Stimulated activated CD4-positive, alpha-beta T cell treated with anti-CD3 and anti-CD28 coated beads, Interleukin-15, amount 100 ng/mL, for 1 hour (primary cell): ENCODE data around the gene OPN4.

Experiments used
- DNase-seq, 2 donors: peaks; one replicate each; pipeline ENCODE4 v3.0.0-alpha.2; 2020; ENCODE audit warnings: low read depth in 1 of 2, low spot score in 1 of 2

OPN4 gene

GRCh38 chr10:86698207-86698940 lies 44.0 kb downstream of the OPN4 start:
- DNase-seq: no peak

GRCh38 chr10:86699125-86699524 lies 44.8 kb downstream of the OPN4 start:
- DNase-seq: no peak

GRCh38 chr10:86699541-86699940 lies 45.2 kb downstream of the OPN4 start:
- no peak for DNase-seq

GRCh38 chr10:86699991-86700840 lies 45.9 kb downstream of the OPN4 start:
- no peak for DNase-seq

DNA sequence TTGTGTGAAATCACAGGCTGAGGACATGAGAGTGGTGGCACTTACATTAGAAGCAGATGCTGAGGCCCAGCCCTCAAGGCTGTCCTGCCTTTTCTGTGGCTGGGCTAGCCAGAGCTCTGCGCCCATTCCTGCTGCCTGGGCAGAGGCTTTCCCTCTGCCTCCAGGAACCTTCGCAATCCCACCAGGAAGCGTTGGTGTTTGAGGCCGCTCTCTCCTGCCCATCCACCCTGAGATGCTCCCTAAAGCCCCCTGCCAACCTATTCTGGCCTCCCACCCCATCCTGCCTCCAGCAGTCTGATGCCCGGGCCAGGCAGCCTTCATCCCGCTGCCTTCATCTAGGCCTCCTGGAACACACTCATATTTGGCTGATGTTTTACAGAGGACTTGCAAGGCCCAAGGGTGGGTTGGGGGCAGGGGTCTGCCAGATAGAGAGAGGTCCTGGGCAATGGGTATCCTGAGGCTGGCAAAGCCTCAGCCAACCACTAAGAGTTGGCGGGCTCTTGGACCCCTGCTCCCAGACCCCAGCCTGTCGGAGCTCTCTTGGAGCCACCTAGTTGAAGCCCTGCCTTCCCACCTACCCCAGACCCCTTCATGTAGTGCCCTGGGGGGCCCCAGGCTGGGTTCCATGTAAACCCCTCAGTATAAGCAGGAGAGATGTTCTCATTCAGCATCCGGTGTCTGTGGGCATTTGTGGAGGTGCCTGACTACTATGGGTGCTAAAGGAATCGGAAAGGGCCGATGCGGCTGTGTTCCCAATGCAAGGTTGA lies 46.7 kb downstream of the OPN4 start:
- DNase-seq: no peak

DNA sequence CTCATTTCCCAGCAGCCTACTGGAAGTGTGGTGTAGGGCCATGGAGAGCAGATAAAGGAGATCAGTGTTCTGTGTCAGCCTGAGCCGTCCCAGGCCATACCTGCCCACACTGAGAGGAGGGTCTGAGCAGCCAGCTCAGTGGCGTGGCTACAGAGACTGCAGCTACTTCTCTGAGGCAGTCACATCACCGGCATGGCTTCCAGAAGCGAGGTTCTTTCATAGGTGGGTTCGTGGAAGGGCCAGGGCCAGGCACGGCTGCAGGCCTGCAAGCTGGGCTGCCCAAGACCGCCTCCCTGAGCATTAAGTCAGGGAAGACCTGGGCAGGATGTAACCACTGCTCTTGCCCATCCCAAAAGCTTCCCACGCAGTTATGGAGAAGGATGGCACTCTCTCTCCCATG lies 48.8 kb downstream of the OPN4 start:
- no peak for DNase-seq

- no peak for DNase-seq
Measured at GRCh38 chr10:86705139-86705538, 50.8 kb downstream of the OPN4 start.

- no peak for DNase-seq
Measured at GRCh38 chr10:86705905-86706304, 51.6 kb downstream of the OPN4 start.

GRCh38 chr10:86706401-86706841 lies 52.1 kb downstream of the OPN4 start:
- DNase-seq: no peak

DNA sequence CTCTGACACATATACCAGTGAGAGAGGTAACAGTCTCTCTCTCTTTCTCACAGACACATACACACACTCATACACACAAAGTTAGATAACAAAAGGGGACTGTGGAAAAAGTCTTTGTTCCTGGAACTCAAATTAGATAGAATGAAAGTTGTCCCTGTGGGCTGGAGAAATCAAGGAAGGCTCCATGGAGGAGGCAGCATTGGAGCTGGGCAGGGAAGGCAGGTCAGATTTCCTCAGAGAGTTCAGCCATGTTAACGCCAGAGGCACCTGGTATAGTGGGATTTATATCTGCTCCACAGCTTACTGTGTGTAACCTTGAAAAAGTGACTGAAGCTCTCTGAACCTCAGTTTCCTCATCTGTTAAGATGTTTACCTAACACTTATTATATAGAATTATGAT lies 52.6 kb downstream of the OPN4 start:
- DNase-seq: no peak

DNA sequence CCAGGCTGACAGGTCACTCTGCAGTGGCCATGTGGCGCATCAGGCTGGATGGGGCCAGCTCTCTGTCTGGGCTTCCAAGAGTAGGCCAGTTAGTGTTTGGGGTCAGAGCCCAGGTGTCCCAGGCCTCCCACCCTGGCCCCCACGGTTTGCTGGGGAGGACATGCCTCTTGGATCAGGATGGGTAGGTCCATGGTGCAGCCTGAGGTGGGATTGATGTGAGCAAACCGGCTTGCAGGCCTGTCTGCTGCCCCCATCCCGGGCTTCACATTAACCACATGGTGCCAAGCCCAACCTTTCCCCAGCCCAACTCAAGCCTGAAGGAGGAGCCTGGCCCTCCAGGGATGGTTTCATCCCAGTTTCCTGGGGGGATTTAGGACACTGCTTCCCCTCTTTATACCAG lies 53.2 kb downstream of the OPN4 start:
- DNase-seq: no peak

DNA sequence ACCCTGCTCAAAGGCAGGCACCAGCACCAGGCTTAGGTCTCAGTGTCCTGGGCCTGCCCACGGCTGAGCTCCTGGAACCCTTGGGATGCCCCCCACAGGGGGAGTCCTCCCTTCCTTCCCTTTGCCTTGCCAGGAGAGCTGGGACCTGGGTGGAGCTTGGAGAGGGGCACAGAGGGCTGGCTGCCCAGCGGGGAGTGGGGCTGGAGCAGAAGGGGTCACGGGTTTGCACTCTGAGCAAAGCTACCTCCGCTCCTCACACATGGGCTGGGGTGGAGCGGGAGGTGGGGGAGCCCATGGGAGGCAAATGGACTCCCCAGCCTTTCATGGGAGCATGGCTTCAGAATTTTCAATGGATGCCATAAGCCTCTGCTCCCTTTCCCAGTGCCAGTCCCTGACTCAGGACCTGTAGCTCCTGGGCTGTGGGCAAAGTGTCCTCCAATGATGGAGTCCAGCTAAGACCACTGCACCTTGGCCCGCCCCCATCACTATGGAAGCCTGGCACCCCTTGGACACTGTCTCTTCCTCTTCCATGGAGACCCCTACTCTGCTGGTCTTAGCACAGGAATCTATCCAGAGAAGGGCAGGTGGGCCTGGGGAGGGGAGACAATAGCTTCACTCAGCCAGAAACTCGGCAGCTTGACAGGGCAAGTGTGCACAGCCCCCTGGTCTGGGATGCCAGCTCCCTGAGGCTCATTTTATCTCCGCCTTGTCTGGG lies 53.9 kb downstream of the OPN4 start:
- no peak for DNase-seq

DNA sequence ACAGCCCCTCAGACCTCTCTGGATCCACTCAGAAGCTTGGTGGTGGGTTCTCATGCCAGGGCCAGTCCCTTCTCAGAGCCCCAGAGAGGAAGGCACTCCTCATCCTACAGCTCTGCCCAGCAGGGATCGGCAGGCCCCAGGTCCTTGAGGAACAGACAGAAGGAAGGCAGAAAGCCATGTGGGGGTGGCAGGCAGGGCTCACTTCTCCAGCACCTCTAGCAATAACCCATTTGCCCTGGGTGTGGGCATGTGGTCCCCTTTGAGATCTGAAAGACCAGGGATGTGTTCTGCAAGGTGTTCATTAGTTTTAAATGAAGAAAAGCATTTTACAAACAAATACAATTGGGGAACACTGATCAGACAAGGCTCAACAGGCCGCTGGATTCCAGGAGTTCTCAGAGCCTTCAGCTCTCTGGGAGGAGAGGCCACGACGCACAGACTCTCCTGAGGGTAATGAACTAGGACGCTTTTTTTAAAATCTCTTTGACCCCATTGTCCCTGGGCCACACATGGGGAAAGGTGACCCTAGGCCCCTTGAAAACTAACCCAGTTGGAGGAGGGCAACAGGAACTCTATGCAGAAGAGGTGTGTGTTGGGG lies 54.5 kb downstream of the OPN4 start:
- no peak for DNase-seq

DNA sequence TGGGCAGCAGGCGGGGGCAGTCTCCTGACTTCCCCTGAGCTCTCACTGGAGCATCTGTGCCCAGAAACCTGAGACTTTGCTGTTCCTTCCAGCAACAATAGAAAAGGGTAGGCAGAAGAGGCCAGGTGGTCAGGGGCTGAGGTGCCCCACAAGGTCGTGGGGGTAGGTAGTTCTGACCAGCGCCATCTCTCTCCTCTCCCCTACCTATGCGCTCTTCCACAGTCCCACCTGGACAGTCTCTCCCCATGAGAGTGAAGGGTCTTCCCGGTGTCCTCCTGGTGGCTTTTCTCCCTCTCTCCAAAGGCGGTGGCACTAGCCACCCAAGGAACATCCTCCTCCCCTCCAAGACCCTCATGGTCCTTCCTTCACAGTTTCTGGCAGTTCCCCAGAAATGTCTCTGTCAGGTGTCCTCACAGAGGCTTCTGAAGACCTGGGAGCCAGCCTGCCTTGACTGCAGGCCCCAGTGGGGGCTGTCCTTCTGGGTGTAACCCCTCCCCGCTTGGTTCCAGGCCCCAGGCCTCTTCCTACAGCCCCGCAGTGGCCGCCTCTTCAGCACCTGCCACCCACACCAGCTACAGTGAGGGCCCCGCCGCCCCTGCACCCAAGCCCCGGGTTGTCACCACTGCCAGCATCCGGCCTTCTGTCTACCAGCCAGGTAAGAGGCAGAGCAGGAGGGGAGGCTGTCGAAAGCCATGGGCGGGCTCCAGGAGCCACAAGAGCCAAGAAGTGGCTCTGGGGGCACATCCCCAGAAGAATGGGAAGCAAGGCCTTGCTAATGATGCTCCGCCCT lies 55.2 kb downstream of the OPN4 start:
- no peak for DNase-seq

GRCh38 chr10:86710987-86711512 lies 56.7 kb downstream of the OPN4 start:
- peak; percentile 73 to 79 for DNase-seq

DNA sequence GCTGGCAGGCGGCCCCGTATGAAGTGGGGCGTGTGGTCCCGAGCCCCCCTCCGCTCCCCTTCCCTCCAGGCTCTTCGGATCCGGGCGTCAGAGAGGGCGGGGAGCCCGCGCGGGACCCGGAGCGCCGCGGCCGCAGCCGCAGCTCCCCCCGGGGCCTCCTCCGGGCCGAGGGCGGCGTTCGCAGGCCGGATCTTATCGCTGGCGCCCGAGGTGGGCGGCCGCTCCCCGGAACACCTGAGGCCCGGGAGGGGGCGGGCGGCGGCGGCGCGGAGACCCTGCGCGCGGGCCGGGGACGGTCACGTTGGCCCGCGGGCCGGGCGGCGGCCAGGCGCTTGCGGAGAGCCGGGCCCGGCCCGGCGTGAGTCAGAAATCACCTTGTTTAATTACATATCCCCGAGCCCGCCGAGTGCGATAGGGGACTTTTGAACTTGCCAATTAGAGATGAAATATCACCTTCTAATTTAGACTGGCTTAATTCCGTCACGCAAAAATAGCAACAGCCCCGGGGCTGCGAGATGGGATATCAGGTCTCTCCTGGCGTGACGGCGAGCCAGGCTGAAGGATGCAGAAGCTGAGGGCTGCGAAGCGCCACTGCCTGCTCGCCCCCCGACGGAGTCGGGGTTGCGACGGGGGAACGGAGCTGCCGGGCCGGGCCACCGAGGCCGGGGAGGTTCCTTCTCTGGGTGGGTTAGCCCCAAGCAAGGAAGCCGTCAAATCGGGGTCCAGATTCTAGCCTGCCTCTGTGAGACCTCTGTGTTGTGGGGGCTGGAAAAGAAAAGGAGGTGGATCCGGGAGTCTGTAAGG lies 57.4 kb downstream of the OPN4 start:
- DNase-seq: peak; percentile 18 to 47

DNA sequence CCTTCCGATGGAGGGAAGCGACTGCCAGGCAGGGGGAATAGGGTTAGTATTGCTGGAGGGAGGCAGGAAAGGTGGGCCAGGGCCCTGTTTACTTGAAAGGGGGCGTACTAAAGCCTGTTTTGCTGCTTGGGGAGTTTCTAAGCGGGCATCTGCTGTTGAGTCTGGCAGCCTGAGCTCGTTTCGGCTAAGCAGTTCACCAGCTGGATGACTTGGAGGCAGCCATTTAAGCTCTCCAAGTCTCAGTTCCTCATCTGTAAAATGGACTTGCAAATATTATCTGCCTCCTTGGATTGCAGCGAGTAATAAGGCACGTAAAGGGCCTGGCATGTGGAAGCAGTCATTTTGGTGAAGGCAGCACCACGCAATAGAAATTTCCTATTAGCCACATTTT lies 58.0 kb downstream of the OPN4 start:
- DNase-seq: no peak

GRCh38 chr10:86715156-86715795 lies 60.9 kb downstream of the OPN4 start:
- DNase-seq: no peak
